ENCODE results near the gene SLC29A3. TPM values are rescaled to one million over a fixed set of nuclear protein-coding genes. Genes with fewer than 3 reads are reported as not detected.

The SLC29A3 gene
- total RNA-seq, 2 donors from 2014 or later = 3.2 to 5.9 TPM

DNA sequence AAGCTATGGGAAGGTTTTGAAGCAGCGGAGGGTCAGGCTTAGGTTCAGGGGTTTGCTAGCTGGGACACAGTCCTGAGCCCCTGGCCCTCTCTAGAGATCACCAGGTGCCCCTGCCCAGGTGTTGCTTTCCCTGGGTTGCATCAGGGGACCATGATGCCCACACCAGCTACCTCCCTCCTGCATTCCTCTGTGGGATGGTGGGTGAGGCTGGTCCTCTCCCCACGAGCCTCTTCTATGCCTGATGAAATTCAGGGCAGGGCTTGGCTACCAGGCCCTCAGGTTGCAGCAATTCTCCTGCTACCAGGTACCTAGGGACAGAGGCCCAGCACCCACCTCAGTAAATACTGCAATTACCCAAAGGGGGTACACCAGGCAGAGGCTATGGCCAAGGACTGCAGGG, 10.8 kb upstream of the SLC29A3 start:
- TF ChIP-seq, protein P1, sequence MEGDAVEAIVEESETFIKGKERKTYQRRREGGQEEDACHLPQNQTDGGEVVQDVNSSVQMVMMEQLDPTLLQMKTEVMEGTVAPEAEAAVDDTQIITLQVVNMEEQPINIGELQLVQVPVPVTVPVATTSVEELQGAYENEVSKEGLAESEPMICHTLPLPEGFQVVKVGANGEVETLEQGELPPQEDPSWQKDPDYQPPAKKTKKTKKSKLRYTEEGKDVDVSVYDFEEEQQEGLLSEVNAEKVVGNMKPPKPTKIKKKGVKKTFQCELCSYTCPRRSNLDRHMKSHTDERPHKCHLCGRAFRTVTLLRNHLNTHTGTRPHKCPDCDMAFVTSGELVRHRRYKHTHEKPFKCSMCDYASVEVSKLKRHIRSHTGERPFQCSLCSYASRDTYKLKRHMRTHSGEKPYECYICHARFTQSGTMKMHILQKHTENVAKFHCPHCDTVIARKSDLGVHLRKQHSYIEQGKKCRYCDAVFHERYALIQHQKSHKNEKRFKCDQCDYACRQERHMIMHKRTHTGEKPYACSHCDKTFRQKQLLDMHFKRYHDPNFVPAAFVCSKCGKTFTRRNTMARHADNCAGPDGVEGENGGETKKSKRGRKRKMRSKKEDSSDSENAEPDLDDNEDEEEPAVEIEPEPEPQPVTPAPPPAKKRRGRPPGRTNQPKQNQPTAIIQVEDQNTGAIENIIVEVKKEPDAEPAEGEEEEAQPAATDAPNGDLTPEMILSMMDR (IDR thresholded peaks at IDR 0.05) = no peak
- Histone ChIP-seq H3K27me3 (replicated peaks; ENCODE audit: insufficient read depth) (no peaks in the 10 kb centered on the region), H3K9me3 (no peaks in the 10 kb centered on the region), H3K36me3 (no peaks in the 10 kb centered on the region), H3K4me3 (no peak overlapping the region), H3K4me1 (ENCODE audit: control insufficient read depth in 1 of 2, low read depth in 2 of 2) (no peaks in the 10 kb centered on the region), H3K27ac (no peak overlapping the region)
- ATAC-seq (ENCODE audit: insufficient number of reproducible peaks, low FRiP score, low read depth) (no peak), DNase-seq (ENCODE audit: low spot score) (no peak)

DNA sequence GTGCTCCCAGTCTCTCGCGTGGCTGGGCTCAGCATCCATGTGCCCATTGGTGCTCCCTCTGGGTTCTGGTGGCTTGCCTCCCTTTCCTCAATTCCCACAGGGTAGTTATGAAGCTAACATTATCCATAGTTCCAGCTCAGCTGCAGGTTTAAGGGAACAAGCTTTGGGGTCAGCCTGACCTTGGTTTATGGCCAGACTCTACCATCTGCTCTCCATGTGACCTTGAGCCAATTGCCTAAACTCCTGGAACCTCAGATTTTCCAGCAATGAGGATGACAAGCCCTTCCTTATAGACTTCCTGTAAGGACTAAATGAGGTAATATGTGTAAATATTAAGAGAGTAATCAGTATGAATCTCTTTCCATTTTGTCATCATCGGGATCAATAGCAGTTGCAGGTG, 10.1 kb upstream of the SLC29A3 start:
- H3K4me3 ChIP-seq = no peak overlapping the region
- TF ChIP-seq, protein P1 (IDR thresholded peaks at IDR 0.05) = no peak

DNA sequence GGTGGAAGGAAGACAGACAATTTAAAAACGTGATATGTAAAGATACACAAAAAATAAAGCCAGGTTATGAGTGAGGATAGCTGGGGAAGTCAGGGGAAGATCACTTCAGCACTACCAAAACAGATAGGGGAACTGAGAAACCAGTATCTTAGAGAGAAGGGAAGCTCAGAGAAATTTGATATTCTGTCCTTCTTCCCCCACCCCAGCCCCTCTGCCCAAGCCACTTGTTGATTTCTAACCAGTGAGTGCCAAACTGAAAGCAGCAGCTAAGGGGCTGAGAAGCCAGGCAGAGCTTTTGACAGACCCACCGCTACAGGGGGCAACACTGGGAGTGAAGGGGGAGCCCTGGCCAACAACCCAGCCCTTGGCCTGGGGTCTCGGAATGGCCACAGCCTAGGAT, 9.1 kb upstream of the SLC29A3 start:
- DNase-seq (ENCODE audit: low spot score) = no peak
- TF ChIP-seq, protein P1 (IDR thresholded peaks at IDR 0.05) = no peak

More for the DNA sequence above, 10.1 kb upstream of the SLC29A3 start:
- Histone ChIP-seq H3K4me1 (ENCODE audit: control insufficient read depth in 1 of 2, low read depth in 2 of 2) (no peaks in the 10 kb centered on the region), H3K9me3 (no peaks in the 10 kb centered on the region), H3K27ac (no peak overlapping the region), H3K36me3 (no peaks in the 10 kb centered on the region), H3K27me3 (replicated peaks; ENCODE audit: insufficient read depth) (no peaks in the 10 kb centered on the region)
- no peak for ATAC-seq (ENCODE audit: insufficient number of reproducible peaks, low FRiP score, low read depth)
- no peak for DNase-seq (ENCODE audit: low spot score)

DNA sequence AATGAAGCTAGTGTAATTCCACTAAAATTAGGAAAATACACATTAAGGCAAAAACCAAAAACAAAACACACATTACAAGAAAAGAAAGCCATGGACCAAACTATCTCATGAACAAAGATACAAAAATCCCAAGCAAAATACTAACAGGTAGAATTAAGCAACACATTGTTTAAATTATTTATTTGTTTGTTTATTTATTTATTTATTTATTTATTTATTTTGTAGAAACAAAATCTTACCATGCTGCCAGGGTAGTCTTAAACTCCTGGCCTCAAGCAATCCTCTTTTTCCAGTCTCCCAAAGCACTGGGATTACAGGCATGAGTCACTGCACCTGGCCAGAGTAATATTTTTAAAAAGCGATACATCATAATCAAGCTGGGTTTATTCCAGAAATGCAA, 6.8 kb upstream of the SLC29A3 start:
- Histone ChIP-seq H3K4me3 (no peak overlapping the region), H3K36me3 (no peaks in the 10 kb centered on the region), H3K4me1 (ENCODE audit: control insufficient read depth in 1 of 2, low read depth in 2 of 2) (no peaks in the 10 kb centered on the region), H3K9me3 (no peaks in the 10 kb centered on the region), H3K27me3 (replicated peaks; ENCODE audit: insufficient read depth) (no peaks in the 10 kb centered on the region), H3K27ac (no peak overlapping the region)
- DNase-seq (ENCODE audit: low spot score) (no peak), ATAC-seq (ENCODE audit: insufficient number of reproducible peaks, low FRiP score, low read depth) (no peak)
- TF ChIP-seq, protein P1 (IDR thresholded peaks at IDR 0.05) = no peak

More for the DNA sequence above, 9.1 kb upstream of the SLC29A3 start:
- no peaks in the 10 kb centered on the region for H3K36me3 ChIP-seq
- no peaks in the 10 kb centered on the region for H3K9me3 ChIP-seq
- H3K27me3 ChIP-seq (replicated peaks; ENCODE audit: insufficient read depth) = no peaks in the 10 kb centered on the region
- H3K4me1 ChIP-seq (ENCODE audit: control insufficient read depth in 1 of 2, low read depth in 2 of 2) = no peaks in the 10 kb centered on the region
- H3K4me3 ChIP-seq = no peak overlapping the region
- no peak for ATAC-seq (ENCODE audit: insufficient number of reproducible peaks, low FRiP score, low read depth)
- no peak overlapping the region for H3K27ac ChIP-seq

DNA sequence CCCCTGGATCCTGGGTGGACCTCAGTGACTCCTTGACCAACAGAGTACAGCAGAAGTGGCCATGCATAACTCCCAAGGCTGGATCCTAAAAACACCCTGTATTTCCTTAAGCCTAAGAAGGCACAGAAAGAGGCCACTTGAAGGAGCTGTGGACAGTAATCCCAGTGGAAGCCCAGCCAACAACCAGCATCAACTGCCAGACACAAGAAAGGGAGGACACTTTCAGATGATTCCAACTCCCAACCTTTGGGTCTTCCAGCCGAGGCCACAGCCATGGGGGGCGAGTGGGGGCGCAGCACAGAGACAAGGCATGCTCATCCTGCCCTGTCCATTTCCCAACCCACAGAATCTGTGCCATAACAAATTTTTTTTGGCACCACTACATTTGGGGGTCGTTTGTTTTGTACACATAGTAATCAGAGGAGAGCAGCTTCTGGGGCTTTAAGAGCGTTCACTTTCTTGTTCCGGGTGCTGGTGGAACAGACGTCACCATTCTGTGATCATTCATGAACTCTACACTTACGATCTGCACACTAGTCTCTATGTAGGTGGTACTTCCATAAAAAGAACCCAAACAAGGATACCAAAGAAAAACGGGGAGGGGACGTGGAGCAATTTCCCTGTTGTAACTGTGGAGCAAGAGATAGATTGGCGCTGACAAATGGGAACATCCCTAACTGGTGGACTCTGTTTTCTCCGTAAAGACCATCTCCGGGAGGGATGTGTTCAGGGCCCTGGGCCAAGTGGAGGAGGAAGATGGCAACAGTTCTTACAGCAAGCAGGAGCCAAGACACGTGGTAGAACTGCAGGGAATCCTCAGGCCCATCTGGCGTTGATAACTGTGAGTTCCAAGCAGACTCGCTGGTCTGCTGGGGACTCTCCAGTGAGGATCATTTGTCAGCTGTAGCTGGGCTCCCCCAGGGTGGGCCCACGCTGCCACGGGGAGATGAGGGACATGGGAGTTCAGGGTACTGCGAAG, 6.0 kb upstream of the SLC29A3 start:
- Histone ChIP-seq H3K36me3 (no peaks in the 10 kb centered on the region), H3K4me3 (no peak overlapping the region), H3K9me3 (no peaks in the 10 kb centered on the region), H3K4me1 (ENCODE audit: control insufficient read depth in 1 of 2, low read depth in 2 of 2) (no peaks in the 10 kb centered on the region), H3K27ac (no peak overlapping the region), H3K27me3 (replicated peaks; ENCODE audit: insufficient read depth) (no peaks in the 10 kb centered on the region)
- TF ChIP-seq, protein P1 (IDR thresholded peaks at IDR 0.05) = no peak
- DNase-seq (ENCODE audit: low spot score) (no peak), ATAC-seq (ENCODE audit: insufficient number of reproducible peaks, low FRiP score, low read depth) (no peak)
